Choroid plexus epithelial cell (primary cell): Measurements from ENCODE around the gene UTY.

Experiments used
- DNase-seq: peaks from one replicate; pipeline ENCODE4 v3.0.0-alpha.2; 2010; ENCODE audit warnings: low read depth
- H3K4me3 ChIP-seq: 2 replicates; pipeline ENCODE4 v1.5.1; 2011; ENCODE audit warnings: low read depth, mild to moderate bottlenecking, control low read depth, low read length, moderate library complexity
- CTCF ChIP-seq: conservative IDR thresholded peaks from 2 replicates; pipeline ENCODE4 v1.5.1; 2011; ENCODE audit warnings: low read depth, mild to moderate bottlenecking, control low read depth, inconsistent platforms, low read length, moderate library complexity

Gene UTY

GRCh38 chrY:13363641-13364040 is 116.2 kb downstream of the UTY start:
- TF ChIP-seq CTCF, result no peak
- H3K4me3 ChIP-seq, result no peak overlapping the region
- peak; percentile 67 for DNase-seq

- TF ChIP-seq CTCF, result no peak
- DNase-seq, result no peak
Measured at GRCh38 chrY:13362662-13363061, 117.2 kb downstream of the UTY start.

GRCh38 chrY:13361656-13362636 is 117.9 kb downstream of the UTY start:
- H3K4me3 ChIP-seq, result no peak overlapping the region
- DNase-seq, result peak; percentile 77
- TF ChIP-seq CTCF, result no peak

More at GRCh38 chrY:13362662-13363061, 117.2 kb downstream of the UTY start:
- no peak overlapping the region for H3K4me3 ChIP-seq

- no peak overlapping the region for H3K4me3 ChIP-seq
- no peak for TF ChIP-seq CTCF
- no peak for DNase-seq
Measured at GRCh38 chrY:13351443-13351842, 128.4 kb downstream of the UTY start.

GRCh38 chrY:13347106-13347505 is 132.7 kb downstream of the UTY start:
- no peak overlapping the region for H3K4me3 ChIP-seq
- TF ChIP-seq CTCF, result no peak
- peak; percentile 29 for DNase-seq

GRCh38 chrY:13345549-13345948 is 134.3 kb downstream of the UTY start:
- TF ChIP-seq CTCF, result no peak
- H3K4me3 ChIP-seq, result no peak overlapping the region
- DNase-seq, result no peak
